Peyer's patch (tissue), 4 donors: ENCODE measurements around the gene IMP4.

Experiments
- CTCF ChIP-seq, 6 experiments: fragments of 450-650 bp in 4 of 6; fragments of 200-600 bp in 2 of 6; sonication (generic) in 1 of 6; IDR thresholded peaks; one replicate each; pipeline ENCODE4 v1.5.1; 2017 to 2019; ENCODE audit warnings: antibody characterized with exemption in 6 of 6, mild to moderate bottlenecking in 3 of 6, moderate library complexity in 1 of 6
- POLR2A ChIP-seq, 2 donors: fragments of 450-650 bp; IDR thresholded peaks; one replicate each; pipeline ENCODE4 v1.5.1; 2017; ENCODE audit warnings: antibody characterized with exemption in 2 of 2, mild to moderate bottlenecking in 2 of 2, moderate library complexity in 2 of 2

GRCh38 chr2:130355172-130355577 is 12.5 kb downstream of the IMP4 start:
- no peak for TF ChIP-seq CTCF (IDR thresholded peaks at IDR 0.05)
- no peak for TF ChIP-seq POLR2A (IDR thresholded peaks at IDR 0.05)
